HepG2 (cell line): ENCODE results near the gene CDC42EP1. TPM values are rescaled to one million over a fixed set of nuclear protein-coding genes. Genes with fewer than 3 reads are reported as not detected.
A peak's percentile ranks its signal among the peaks of the same experiment; 100 is the strongest.

Experiments used
- ASH2L ChIP-seq: fragments of 300-600, 200-600 bp; sonication (generic); IDR thresholded peaks from 2 replicates; pipeline ENCODE4 v1.7.0; 2017; ENCODE audit warnings: low read depth, mild to moderate bottlenecking, moderate library complexity, mixed read lengths, low read length; ENCODE audit not compliant: insufficient read length
- NR2F6 ChIP-seq, 2 experiments: IDR thresholded peaks; 2 replicates each; pipeline ENCODE4 v1.6.1; 2016; ENCODE audit warnings: antibody characterized with exemption in 1 of 2, mild to moderate bottlenecking in 1 of 2
- SNAPC4 ChIP-seq: sonication (generic); formaldehyde crosslinking; IDR thresholded peaks from 2 replicates; pipeline ENCODE4 v1.4.0; 2020; ENCODE audit warnings: mild to moderate bottlenecking, missing genetic modification reagents
- TFDP1 ChIP-seq: IDR thresholded peaks from 2 replicates; pipeline ENCODE4 v1.6.1; 2016; ENCODE audit warnings: missing compliant biosample characterization, missing genetic modification reagents, borderline replicate concordance
- ZBTB4 ChIP-seq: sonication (generic); formaldehyde crosslinking; IDR thresholded peaks from 2 replicates; pipeline ENCODE4 v1.4.0; 2020; ENCODE audit warnings: missing genetic modification reagents, mild to moderate bottlenecking, borderline replicate concordance
- ZNF142 ChIP-seq: sonication (generic); formaldehyde crosslinking; IDR thresholded peaks from 2 replicates; pipeline ENCODE4 v1.4.0; 2020; ENCODE audit warnings: missing genetic modification reagents
- ZNF549 ChIP-seq: sonication (generic); formaldehyde crosslinking; IDR thresholded peaks from 2 replicates; pipeline ENCODE4 v1.5.0; 2020; ENCODE audit warnings: missing genetic modification reagents
- ZNF672 ChIP-seq: sonication (generic); formaldehyde crosslinking; IDR thresholded peaks from 2 replicates; pipeline ENCODE4 v1.8.1; 2022; ENCODE audit warnings: missing genetic modification reagents
- ZNF691 ChIP-seq: sonication (generic); formaldehyde crosslinking; IDR thresholded peaks from 2 replicates; pipeline ENCODE4 v1.4.0; 2020; ENCODE audit warnings: missing genetic modification reagents, low read depth, mild to moderate bottlenecking, borderline replicate concordance
- polyA plus RNA-seq, 8 experiments: library from polyadenylated mRNA; depleted of rRNA in 3 of 8; stranded (reverse) in 7 of 8; unstranded in 1 of 8; fragments of >200 nt; fragmentation: Illumina TruSeq in 4 of 8; extraction: Trizol in 4 of 8; gene quantifications; 2 replicates each; pipeline versions ENCODE4 v1.2.1 to v1.2.3, GENCODE V29; 2011 to 2016; ENCODE audit warnings: low read depth in 4 of 8, missing spikeins in 1 of 8, mixed read lengths in 1 of 8; ENCODE audit not compliant: insufficient read depth in 1 of 8
- total RNA-seq, 5 experiments: library from RNA; depleted of rRNA; stranded (reverse); fragments of >200 nt; fragmentation: Illumina TruSeq; extraction: Trizol; gene quantifications; 2 replicates each; pipeline ENCODE4 v1.2.3, GENCODE V29; 2016; ENCODE audit warnings: low read depth in 1 of 5

The CDC42EP1 gene
- total and polyA plus RNA-seq, 2 of the 13 experiments (the other 11 are each of a cell fraction or from before 2014, with no cell fraction given), result 17.1 to 29.5 TPM

- TF ChIP-seq SNAPC4 (no peak), ZBTB4 (CRISPR knock-in tag) (0 out of 2 replicates have a peak, but pooled peaks have one; percentile 49), ASH2L (no peak), ZNF549 (no peak), NR2F6 (IDR thresholded peaks at IDR 0.05) (no peak), NR2F6 (CRISPR knock-in tag; IDR thresholded peaks at IDR 0.05) (peak; percentile 72), ZNF691 (CRISPR knock-in tag) (peak; percentile 70), TFDP1 (no peak), ZNF142 (CRISPR knock-in tag) (no peak), ZNF672 (no peak)
These were observed 21.5 kb upstream of the CDC42EP1 start (continued) for GRCh38 chr22:37538590-37539357.
